SU-DHL-6 (cell line): ENCODE measurements around the gene NR1I3.
A peak's percentile ranks its signal among the peaks of the same experiment; 100 is the strongest.
"Not testable (repeated sequence)": the region's sequence is repeated elsewhere in the genome, so short reads cannot be mapped to it uniquely, and the experiment has no call there.

Experiments used
- H2AFZ ChIP-seq: fragments of 200-600 bp; sonication (generic); 2 replicates; pipeline ENCODE4 v1.6.1; 2014; ENCODE audit warnings: low read depth, mild to moderate bottlenecking, moderate library complexity, mixed read lengths, antibody characterized with exemption, low read length; ENCODE audit not compliant: severe bottlenecking
- H3F3A ChIP-seq: fragments of 200-600 bp; shearing (Covaris generic); 2 replicates; pipeline ENCODE4 v1.6.0; 2016; ENCODE audit warnings: antibody characterized with exemption, mild to moderate bottlenecking; ENCODE audit not compliant: insufficient read depth
- H3K27ac ChIP-seq: fragments of 200-600 bp; sonication (generic); 2 replicates; pipeline ENCODE4 v1.5.1; 2016; ENCODE audit warnings: low read depth, mild to moderate bottlenecking, low read length, moderate library complexity, mixed read lengths
- H3K27me3 ChIP-seq: fragments of 200-600 bp; sonication (generic), shearing (Covaris generic); 2 replicates; pipeline ENCODE4 v1.6.0; 2014; ENCODE audit warnings: mild to moderate bottlenecking, low read length
- H3K36me3 ChIP-seq: fragments of 200-600 bp; sonication (generic); 2 replicates; pipeline ENCODE4 v1.6.1; 2014; ENCODE audit warnings: mild to moderate bottlenecking, low read length, mixed read lengths
- H3K4me2 ChIP-seq: fragments of 300-600, 200-600 bp; shearing (Covaris generic), sonication (generic); 2 replicates; pipeline ENCODE4 v1.6.0; 2014; ENCODE audit warnings: low read length, low read depth, mild to moderate bottlenecking; ENCODE audit not compliant: poor library complexity, severe bottlenecking
- H3K4me3 ChIP-seq: fragments of 200-600 bp; sonication (generic); 2 replicates; pipeline ENCODE4 v1.5.1; 2014; ENCODE audit warnings: antibody characterized with exemption, low read length, mild to moderate bottlenecking, mixed read lengths; ENCODE audit not compliant: insufficient read depth, poor library complexity, severe bottlenecking
- H3K79me2 ChIP-seq: fragments of 200-600 bp; sonication (generic); 2 replicates; pipeline ENCODE4 v1.6.1; 2014; ENCODE audit warnings: mild to moderate bottlenecking, low read length, moderate library complexity; ENCODE audit not compliant: insufficient read depth
- H3K9ac ChIP-seq: fragments of 200-600 bp; sonication (generic); 2 replicates; pipeline ENCODE4 v1.7.0; 2014; ENCODE audit warnings: mild to moderate bottlenecking, low read length
- H3K9me2 ChIP-seq: fragments of 200-600 bp; sonication (generic); replicated peaks from 2 replicates; pipeline ENCODE4 v1.6.1; 2014; ENCODE audit warnings: low read length; ENCODE audit not compliant: insufficient read depth
- H3K9me3 ChIP-seq: fragments of 200-600 bp; sonication (generic); 2 replicates; pipeline ENCODE4 v1.6.1; 2014; ENCODE audit warnings: low read length, mixed read lengths; ENCODE audit not compliant: insufficient read depth
- H4K20me1 ChIP-seq: fragments of 200-600 bp; sonication (generic); 2 replicates; pipeline ENCODE4 v1.6.1; 2014; ENCODE audit warnings: low read depth, mild to moderate bottlenecking, antibody characterized with exemption, low read length, moderate library complexity, mixed read lengths
- EZH2phosphoT487 ChIP-seq: fragments of 200-600 bp; sonication (generic), shearing (Covaris generic); conservative IDR thresholded peaks from 2 replicates; pipeline ENCODE4 v1.6.1; 2018; ENCODE audit warnings: mild to moderate bottlenecking, antibody characterized with exemption, low read length, moderate library complexity, mixed read lengths
- TF ChIP-seq, protein P1 (sequence below): fragments of 200-600 bp; sonication (generic); IDR thresholded peaks from one replicate; pipeline ENCODE4 v1.5.1; 2017; ENCODE audit warnings: antibody characterized with exemption, mild to moderate bottlenecking, low read length, moderate library complexity; ENCODE audit not compliant: insufficient read depth, poor library complexity, severe bottlenecking

Gene NR1I3

DNA sequence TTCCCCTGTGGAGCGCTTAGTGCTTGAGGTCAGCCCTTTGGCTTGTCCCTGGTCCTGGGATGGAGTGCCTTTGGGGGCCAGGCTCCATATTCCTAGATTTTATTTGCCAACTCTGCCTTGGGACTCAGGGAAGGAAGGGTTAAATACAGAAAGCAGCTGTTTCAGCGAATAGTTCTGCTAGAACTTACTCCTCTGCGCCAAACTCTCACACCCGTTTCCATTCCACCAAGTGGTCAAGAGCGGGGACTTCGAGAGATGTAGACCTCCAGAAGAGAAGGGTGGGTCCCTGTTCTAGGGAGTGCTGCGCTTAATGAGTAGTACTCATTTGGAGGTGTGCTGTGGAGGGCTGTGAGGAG lies 12.8 kb downstream of the NR1I3 start:
- no peaks in the 10 kb centered on the region for H3K9me3 ChIP-seq
- H3F3A ChIP-seq = no peaks in the 10 kb centered on the region
- no peaks in the 10 kb centered on the region for H4K20me1 ChIP-seq
- H3K27ac ChIP-seq = no peak overlapping the region
- no peaks in the 10 kb centered on the region for H3K79me2 ChIP-seq
- H3K36me3 ChIP-seq = no peaks in the 10 kb centered on the region
- H3K4me2 ChIP-seq = peak overlapping the region; percentile 30
- no peaks in the 10 kb centered on the region for H3K9me2 ChIP-seq
- H3K27me3 ChIP-seq = no peaks in the 10 kb centered on the region
- peak overlapping the region; percentile 97 for H2AFZ ChIP-seq
- no peak for TF ChIP-seq EZH2phosphoT487
- TF ChIP-seq, protein P1, sequence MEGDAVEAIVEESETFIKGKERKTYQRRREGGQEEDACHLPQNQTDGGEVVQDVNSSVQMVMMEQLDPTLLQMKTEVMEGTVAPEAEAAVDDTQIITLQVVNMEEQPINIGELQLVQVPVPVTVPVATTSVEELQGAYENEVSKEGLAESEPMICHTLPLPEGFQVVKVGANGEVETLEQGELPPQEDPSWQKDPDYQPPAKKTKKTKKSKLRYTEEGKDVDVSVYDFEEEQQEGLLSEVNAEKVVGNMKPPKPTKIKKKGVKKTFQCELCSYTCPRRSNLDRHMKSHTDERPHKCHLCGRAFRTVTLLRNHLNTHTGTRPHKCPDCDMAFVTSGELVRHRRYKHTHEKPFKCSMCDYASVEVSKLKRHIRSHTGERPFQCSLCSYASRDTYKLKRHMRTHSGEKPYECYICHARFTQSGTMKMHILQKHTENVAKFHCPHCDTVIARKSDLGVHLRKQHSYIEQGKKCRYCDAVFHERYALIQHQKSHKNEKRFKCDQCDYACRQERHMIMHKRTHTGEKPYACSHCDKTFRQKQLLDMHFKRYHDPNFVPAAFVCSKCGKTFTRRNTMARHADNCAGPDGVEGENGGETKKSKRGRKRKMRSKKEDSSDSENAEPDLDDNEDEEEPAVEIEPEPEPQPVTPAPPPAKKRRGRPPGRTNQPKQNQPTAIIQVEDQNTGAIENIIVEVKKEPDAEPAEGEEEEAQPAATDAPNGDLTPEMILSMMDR = no peak
- H3K4me3 ChIP-seq = no peak overlapping the region
- no peak overlapping the region for H3K9ac ChIP-seq

DNA sequence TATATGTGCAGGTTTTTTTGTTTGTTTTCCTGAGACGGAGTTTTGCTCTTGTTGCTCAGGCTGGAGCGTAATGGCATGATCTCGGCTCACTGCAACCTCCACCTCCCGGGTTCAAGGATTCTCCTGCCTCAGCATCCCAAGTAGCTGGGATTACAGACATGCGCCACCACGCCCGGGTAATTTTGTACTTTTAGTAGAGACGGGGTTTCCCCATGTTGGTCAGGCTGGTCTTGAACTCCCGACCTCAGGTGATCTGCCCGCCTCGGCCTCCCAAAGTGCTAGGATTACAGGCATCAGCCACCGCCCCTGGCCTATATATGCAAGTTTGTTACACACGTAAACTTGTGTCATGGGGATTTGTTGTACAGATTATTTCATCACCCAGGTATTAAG lies 13.3 kb downstream of the NR1I3 start:
- not testable (repeated sequence) for H3K4me3 ChIP-seq, H3K36me3 ChIP-seq, H3K27me3 ChIP-seq, H3F3A ChIP-seq, H3K79me2 ChIP-seq, H3K4me2 ChIP-seq, H3K9me3 ChIP-seq, H3K9ac ChIP-seq, H3K27ac ChIP-seq, H2AFZ ChIP-seq, H4K20me1 ChIP-seq, H3K9me2 ChIP-seq

DNA sequence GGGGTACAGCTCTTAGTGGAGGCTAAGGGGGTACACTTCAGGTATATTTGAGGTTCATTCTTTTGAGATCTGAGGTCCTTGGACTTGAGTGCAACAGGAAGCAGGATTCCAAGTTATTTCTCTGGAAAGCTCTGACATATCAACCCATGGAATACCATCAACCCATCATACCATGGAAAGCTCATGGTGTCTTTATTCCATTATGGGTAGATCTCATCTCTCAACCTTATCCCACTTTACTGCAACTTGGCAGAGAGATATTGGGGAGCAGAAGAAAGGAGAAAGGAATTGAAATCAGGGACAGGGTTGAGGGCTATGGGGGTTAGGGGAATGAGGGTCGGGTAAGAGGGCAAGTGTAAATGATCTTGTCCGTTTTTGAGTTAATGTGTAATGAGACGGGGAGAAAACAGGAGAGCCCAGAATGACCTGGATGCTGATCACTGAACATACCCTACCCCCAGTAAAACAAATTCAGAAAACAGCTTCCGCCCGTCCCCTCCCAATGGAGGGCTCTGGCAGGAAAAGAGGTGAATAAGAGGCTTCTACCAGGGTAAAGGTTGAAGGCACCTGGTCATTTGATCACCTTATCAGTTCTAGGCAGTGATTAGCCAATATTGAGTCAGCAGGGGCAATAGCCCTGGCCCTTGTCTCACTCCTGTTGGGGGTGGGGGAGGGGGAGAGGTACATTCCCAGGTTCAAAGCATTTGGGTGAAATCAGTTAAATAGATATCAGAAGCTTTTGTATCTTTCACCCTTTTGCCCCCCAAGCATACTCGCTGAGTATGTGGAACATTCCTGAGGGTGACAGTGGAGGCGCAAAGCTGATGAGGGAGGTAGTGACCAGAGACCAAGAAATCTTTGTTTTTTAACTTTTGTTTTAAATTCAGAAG lies 14.0 kb downstream of the NR1I3 start:
- H2AFZ ChIP-seq = no peak overlapping the region
- H3K4me3 ChIP-seq = no peak overlapping the region
- H4K20me1 ChIP-seq = no peaks in the 10 kb centered on the region
- H3K4me2 ChIP-seq = no peak overlapping the region
- H3F3A ChIP-seq = no peaks in the 10 kb centered on the region
- H3K36me3 ChIP-seq = no peaks in the 10 kb centered on the region
- H3K9me2 ChIP-seq = no peaks in the 10 kb centered on the region
- H3K9me3 ChIP-seq = no peaks in the 10 kb centered on the region
- no peak overlapping the region for H3K27ac ChIP-seq
- H3K79me2 ChIP-seq = no peaks in the 10 kb centered on the region
- H3K9ac ChIP-seq = no peak overlapping the region
- TF ChIP-seq, protein P1 = no peak
- TF ChIP-seq EZH2phosphoT487 = no peak
- H3K27me3 ChIP-seq = no peaks in the 10 kb centered on the region

DNA sequence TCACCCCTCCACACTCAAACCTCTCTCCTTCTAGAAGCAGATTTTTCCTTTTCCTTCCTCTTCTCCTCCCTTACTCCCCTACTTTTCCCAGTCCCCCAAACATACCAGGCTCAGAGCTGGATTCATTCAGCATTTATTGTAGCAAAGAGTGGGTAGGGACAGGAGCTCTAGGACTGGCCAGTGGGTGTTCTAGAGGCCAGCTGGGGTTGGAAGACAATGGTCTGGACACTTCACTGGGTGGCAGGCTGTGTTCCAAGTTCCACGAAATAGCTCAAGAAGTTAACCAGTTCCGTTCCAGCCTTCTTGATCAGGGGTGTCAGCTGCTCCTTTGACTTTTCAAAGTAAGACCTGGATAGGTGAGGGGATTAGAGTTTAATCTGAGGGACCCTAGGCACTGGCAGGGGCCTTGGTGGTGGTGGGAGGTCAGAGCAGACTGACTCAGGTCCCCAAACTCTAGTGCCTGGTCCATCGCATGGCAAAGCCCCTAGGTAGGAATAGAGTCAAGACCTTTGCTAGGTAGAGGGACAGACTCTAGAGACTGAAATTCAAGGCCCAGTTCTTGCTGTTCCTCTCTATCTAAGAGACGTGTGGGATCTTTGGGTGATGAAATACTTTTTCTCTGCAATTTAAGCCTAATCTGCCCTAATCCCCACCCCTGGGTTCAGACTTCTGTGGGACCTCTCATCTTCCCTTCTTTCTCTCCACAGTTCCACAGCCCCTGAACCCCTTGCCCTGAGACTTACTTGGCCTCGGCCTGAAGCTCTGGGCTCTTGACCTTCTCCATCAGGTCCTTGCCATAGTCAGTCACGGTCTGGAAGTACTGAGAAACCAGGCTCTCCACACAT lies 15.6 kb downstream of the NR1I3 start:
- no peak overlapping the region for H3K4me3 ChIP-seq
- TF ChIP-seq, protein P1 = no peak
- no peak for TF ChIP-seq EZH2phosphoT487
- H3K9ac ChIP-seq = no peak overlapping the region
- no peaks in the 10 kb centered on the region for H3K9me3 ChIP-seq
- no peak overlapping the region for H3K4me2 ChIP-seq
- no peak overlapping the region for H2AFZ ChIP-seq
- no peaks in the 10 kb centered on the region for H3F3A ChIP-seq
- no peaks in the 10 kb centered on the region for H3K79me2 ChIP-seq
- H4K20me1 ChIP-seq = no peaks in the 10 kb centered on the region
- no peaks in the 10 kb centered on the region for H3K9me2 ChIP-seq
- H3K27me3 ChIP-seq = no peaks in the 10 kb centered on the region
- H3K36me3 ChIP-seq = no peaks in the 10 kb centered on the region
- no peak overlapping the region for H3K27ac ChIP-seq
